Transverse colon (tissue), 4 donors: ENCODE data around the gene KDM5D.

ENCODE experiments used
- CTCF ChIP-seq, 5 experiments: fragments of 200-600 bp in 3 of 5; fragments of 450-650 bp in 2 of 5; sonication (generic) in 3 of 5; IDR thresholded peaks; 1 replicate in 2 of 5; 2 replicates in 3 of 5; pipeline ENCODE4 v1.5.1; 2016 to 2017; ENCODE audit warnings: antibody characterized with exemption in 5 of 5, inconsistent platforms in 3 of 5, mild to moderate bottlenecking in 2 of 5, moderate library complexity in 1 of 5
- POLR2A ChIP-seq: fragments of 450-650 bp; IDR thresholded peaks from one replicate; pipeline ENCODE4 v1.6.1; 2016; ENCODE audit warnings: antibody characterized with exemption, mild to moderate bottlenecking, moderate library complexity
- POLR2AphosphoS5 ChIP-seq, 3 donors: sonication (generic); formaldehyde crosslinking; IDR thresholded peaks; one replicate each; pipeline ENCODE4 v1.6.1; 2016; ENCODE audit warnings: antibody characterized with exemption in 3 of 3

GRCh38 chrY:19734425-19734824 lies 10.1 kb downstream of the KDM5D start:
- TF ChIP-seq POLR2AphosphoS5 (IDR thresholded peaks at IDR 0.05) (no peak), CTCF (IDR thresholded peaks at IDR 0.05) (no peak), POLR2A (no peak)
